ENCODE measurements around the gene PRUNE1.
A peak's percentile ranks its signal among the peaks of the same experiment; 100 is the strongest.

The PRUNE1 gene

GRCh38 chr1:151036356-151036755, 28.1 kb downstream of the PRUNE1 start, which contains the start of gene BNIPL:
BNIPL (plus strand) TSS chr1:151036586; CDS start chr1:151036726, 140 bp downstream.
- TF ChIP-seq TCF12 (IDR thresholded peaks at IDR 0.05; ENCODE audit: low read depth) (0 out of 2 replicates have a peak, but pooled peaks have one; percentile 23), RAD21 (IDR thresholded peaks at IDR 0.05; ENCODE audit: low read depth) (no peak), EGR1 (IDR thresholded peaks at IDR 0.05) (peak; percentile 39; the same call in 1 of the 2 replicates)

DNA sequence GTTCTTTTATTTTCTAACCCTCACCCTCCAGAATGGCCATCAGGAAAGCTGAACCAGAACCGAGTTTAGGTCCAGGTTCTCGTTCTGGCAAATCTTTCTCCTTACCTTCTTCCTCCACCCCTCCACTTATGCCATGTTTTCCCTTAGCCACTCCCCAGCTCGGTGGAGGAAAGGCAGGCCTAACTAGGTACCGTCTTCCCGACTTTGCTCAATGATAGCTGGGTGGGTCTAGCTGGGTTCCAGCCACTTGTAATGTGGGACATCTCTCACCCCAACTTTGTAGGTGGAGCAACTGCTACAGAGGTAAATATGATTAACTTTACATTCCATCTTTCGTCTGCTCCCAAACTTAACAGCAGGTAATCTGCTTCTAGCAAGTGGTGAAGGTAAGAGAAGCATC, 28.8 kb downstream of the PRUNE1 start:
- TF ChIP-seq TAF1 (IDR thresholded peaks at IDR 0.05; ENCODE audit: low read depth) (no peak), EGR1 (IDR thresholded peaks at IDR 0.05) (no peak)
- TF ChIP-seq, protein P1, sequence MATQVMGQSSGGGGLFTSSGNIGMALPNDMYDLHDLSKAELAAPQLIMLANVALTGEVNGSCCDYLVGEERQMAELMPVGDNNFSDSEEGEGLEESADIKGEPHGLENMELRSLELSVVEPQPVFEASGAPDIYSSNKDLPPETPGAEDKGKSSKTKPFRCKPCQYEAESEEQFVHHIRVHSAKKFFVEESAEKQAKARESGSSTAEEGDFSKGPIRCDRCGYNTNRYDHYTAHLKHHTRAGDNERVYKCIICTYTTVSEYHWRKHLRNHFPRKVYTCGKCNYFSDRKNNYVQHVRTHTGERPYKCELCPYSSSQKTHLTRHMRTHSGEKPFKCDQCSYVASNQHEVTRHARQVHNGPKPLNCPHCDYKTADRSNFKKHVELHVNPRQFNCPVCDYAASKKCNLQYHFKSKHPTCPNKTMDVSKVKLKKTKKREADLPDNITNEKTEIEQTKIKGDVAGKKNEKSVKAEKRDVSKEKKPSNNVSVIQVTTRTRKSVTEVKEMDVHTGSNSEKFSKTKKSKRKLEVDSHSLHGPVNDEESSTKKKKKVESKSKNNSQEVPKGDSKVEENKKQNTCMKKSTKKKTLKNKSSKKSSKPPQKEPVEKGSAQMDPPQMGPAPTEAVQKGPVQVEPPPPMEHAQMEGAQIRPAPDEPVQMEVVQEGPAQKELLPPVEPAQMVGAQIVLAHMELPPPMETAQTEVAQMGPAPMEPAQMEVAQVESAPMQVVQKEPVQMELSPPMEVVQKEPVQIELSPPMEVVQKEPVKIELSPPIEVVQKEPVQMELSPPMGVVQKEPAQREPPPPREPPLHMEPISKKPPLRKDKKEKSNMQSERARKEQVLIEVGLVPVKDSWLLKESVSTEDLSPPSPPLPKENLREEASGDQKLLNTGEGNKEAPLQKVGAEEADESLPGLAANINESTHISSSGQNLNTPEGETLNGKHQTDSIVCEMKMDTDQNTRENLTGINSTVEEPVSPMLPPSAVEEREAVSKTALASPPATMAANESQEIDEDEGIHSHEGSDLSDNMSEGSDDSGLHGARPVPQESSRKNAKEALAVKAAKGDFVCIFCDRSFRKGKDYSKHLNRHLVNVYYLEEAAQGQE (IDR thresholded peaks at IDR 0.05; ENCODE audit: low read depth) = no peak

- TF ChIP-seq EP300 (IDR thresholded peaks at IDR 0.05; ENCODE audit: borderline replicate concordance) = no peak
- no peak for TF ChIP-seq USF1 (IDR thresholded peaks at IDR 0.05)
- no peak for TF ChIP-seq CEBPB (IDR thresholded peaks at IDR 0.05)
- no peak for TF ChIP-seq ZBTB7A (IDR thresholded peaks at IDR 0.05; ENCODE audit: low read depth)
- TF ChIP-seq, protein P1 (IDR thresholded peaks at IDR 0.05; ENCODE audit: low read depth) = no peak
- no peak for TF ChIP-seq FOXM1 (IDR thresholded peaks at IDR 0.05; ENCODE audit: borderline replicate concordance, low read depth)
- no peak for TF ChIP-seq YY1 (IDR thresholded peaks at IDR 0.05; ENCODE audit: low read depth)
- no peak for TF ChIP-seq NFIC (IDR thresholded peaks at IDR 0.05)
- no peak for TF ChIP-seq TAF1 (IDR thresholded peaks at IDR 0.05; ENCODE audit: low read depth)
- no peak for TF ChIP-seq EGR1 (IDR thresholded peaks at IDR 0.05)
- no peak for TF ChIP-seq TEAD4 (IDR thresholded peaks at IDR 0.05)
These were observed 31.3 kb downstream of the PRUNE1 start for GRCh38 chr1:151039521-151039920.

DNA sequence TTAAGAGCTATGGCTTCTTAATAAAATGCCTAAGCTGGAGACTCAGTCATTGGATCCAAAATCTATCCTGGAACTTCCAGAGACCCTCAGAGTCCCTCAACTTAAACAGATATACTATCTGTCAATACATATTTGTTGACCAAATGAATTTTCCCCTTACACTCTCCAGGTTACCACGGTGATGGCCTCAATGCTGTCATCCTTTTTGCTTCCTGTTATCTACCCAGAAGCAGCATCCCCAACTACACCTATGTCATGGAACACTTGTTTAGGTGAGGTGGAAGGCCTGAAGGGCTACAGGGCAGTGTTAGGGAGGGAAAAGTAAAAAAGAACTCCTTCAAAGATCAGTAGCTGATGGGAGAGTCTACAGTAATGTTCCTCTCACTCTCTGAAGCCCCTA, 34.9 kb downstream of the PRUNE1 start:
- TF ChIP-seq EGR1 (IDR thresholded peaks at IDR 0.05) (no peak), ZBTB7A (IDR thresholded peaks at IDR 0.05; ENCODE audit: low read depth) (no peak), USF1 (IDR thresholded peaks at IDR 0.05) (no peak), TCF12 (IDR thresholded peaks at IDR 0.05; ENCODE audit: low read depth) (no peak)

DNA sequence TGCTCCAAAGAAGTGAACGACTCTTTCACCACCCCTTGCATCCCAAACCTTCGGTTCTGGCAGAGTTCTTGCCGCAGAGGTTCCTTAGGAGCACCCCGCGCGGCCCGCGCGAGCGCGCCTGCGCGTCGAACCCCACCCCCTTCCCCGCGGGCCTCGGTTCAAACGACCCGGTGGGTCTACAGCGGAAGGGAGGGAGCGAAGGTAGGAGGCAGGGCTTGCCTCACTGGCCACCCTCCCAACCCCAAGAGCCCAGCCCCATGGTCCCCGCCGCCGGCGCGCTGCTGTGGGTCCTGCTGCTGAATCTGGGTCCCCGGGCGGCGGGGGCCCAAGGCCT, 39.3 kb downstream of the PRUNE1 start, which contains the start of gene C1orf56:
C1orf56 (plus strand) TSS at position 161 of the 334 bp plus-strand sequence; CDS start at position 258, 97 bp downstream.
- TF ChIP-seq EP300 (IDR thresholded peaks at IDR 0.05; ENCODE audit: borderline replicate concordance) = no peak
- TF ChIP-seq FOXM1 (IDR thresholded peaks at IDR 0.05; ENCODE audit: borderline replicate concordance, low read depth) = no peak
- no peak for TF ChIP-seq MAX (IDR thresholded peaks at IDR 0.05)
- no peak for TF ChIP-seq USF1 (IDR thresholded peaks at IDR 0.05)
- no peak for TF ChIP-seq ZBTB7A (IDR thresholded peaks at IDR 0.05; ENCODE audit: low read depth)
- TF ChIP-seq NFIC (IDR thresholded peaks at IDR 0.05) = no peak
- no peak for TF ChIP-seq RAD21 (IDR thresholded peaks at IDR 0.05; ENCODE audit: low read depth)
- TF ChIP-seq CREB1 (IDR thresholded peaks at IDR 0.05; ENCODE audit: low read depth) = no peak
- TF ChIP-seq EGR1 (IDR thresholded peaks at IDR 0.05) = no peak
- TF ChIP-seq, protein P1 (IDR thresholded peaks at IDR 0.05; ENCODE audit: low read depth) = no peak
- no peak for TF ChIP-seq TAF1 (IDR thresholded peaks at IDR 0.05; ENCODE audit: low read depth)
- TF ChIP-seq YY1 (IDR thresholded peaks at IDR 0.05; ENCODE audit: low read depth) = no peak
- no peak for TF ChIP-seq TCF12 (IDR thresholded peaks at IDR 0.05; ENCODE audit: low read depth)
- no peak for TF ChIP-seq TEAD4 (IDR thresholded peaks at IDR 0.05)
- TF ChIP-seq CEBPB (IDR thresholded peaks at IDR 0.05) = no peak

Data from Ishikawa (cell line).